PFSK-1 (cell line): Measurements from ENCODE around the gene KHNYN.

Source experiments
- REST ChIP-seq, 2 experiments: IDR thresholded peaks; 2 replicates each; pipeline versions ENCODE4 v1.6.1 to v1.8.0; 2011 to 2012; ENCODE audit warnings: low read depth in 2 of 2, low read length in 2 of 2, control low read depth in 1 of 2, inconsistent platforms in 1 of 2, mild to moderate bottlenecking in 1 of 2, moderate library complexity in 1 of 2; ENCODE audit not compliant: insufficient read depth in 1 of 2
- SIN3A ChIP-seq: IDR thresholded peaks from 2 replicates; pipeline ENCODE4 v1.6.1; 2012; ENCODE audit warnings: mild to moderate bottlenecking, low read length, moderate library complexity, borderline replicate concordance; ENCODE audit not compliant: insufficient read depth

- no peak for TF ChIP-seq REST (IDR thresholded peaks at IDR 0.05; ENCODE audit: insufficient read depth in 1 of 2, low read depth in 2 of 2, low read length in 2 of 2)
- no peak for TF ChIP-seq SIN3A
Observed at GRCh38 chr14:24473211-24473610, 43.5 kb downstream of the KHNYN start.
